Measurements from ENCODE around the gene TAF4.

TAF4 gene

DNA sequence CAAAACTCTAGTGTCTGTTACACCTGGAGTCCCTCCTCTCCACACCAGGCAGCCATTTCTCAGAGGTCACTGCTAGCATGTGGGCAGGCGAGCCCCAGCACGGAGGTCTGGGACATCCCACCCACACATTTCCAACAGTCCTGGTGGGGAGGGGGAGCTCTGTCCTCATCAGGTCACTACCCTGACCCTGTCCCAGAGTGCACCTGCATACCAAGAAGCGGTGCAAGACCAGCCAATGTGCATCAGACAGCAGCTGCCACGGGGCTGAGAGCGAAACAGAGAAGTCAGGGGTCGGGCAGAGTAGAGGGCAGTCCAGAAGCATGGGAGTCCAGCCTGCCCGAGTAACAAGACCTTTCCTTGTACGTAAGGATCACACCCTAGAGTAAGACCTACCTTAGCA, 71.1 kb downstream of the TAF4 start:
- H3K27ac ChIP-seq: no peak overlapping the region
- TF ChIP-seq, protein P1, sequence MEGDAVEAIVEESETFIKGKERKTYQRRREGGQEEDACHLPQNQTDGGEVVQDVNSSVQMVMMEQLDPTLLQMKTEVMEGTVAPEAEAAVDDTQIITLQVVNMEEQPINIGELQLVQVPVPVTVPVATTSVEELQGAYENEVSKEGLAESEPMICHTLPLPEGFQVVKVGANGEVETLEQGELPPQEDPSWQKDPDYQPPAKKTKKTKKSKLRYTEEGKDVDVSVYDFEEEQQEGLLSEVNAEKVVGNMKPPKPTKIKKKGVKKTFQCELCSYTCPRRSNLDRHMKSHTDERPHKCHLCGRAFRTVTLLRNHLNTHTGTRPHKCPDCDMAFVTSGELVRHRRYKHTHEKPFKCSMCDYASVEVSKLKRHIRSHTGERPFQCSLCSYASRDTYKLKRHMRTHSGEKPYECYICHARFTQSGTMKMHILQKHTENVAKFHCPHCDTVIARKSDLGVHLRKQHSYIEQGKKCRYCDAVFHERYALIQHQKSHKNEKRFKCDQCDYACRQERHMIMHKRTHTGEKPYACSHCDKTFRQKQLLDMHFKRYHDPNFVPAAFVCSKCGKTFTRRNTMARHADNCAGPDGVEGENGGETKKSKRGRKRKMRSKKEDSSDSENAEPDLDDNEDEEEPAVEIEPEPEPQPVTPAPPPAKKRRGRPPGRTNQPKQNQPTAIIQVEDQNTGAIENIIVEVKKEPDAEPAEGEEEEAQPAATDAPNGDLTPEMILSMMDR (IDR thresholded peaks at IDR 0.05): no peak
- no peak for TF ChIP-seq ZFX (IDR thresholded peaks at IDR 0.05; ENCODE audit: borderline replicate concordance)

GRCh38 chr20:61993058-61993457, 72.6 kb downstream of the TAF4 start:
- H3K27ac ChIP-seq: no peak overlapping the region
- TF ChIP-seq ZFX (IDR thresholded peaks at IDR 0.05; ENCODE audit: borderline replicate concordance): no peak
- TF ChIP-seq, protein P1 (IDR thresholded peaks at IDR 0.05): no peak

- no peak for TF ChIP-seq ZFX (IDR thresholded peaks at IDR 0.05; ENCODE audit: borderline replicate concordance)
- TF ChIP-seq, protein P1 (IDR thresholded peaks at IDR 0.05): no peak
- no peak overlapping the region for H3K27ac ChIP-seq
Measured at GRCh38 chr20:61991476-61991875, 74.2 kb downstream of the TAF4 start.

- no peak for TF ChIP-seq ZFX (IDR thresholded peaks at IDR 0.05; ENCODE audit: borderline replicate concordance)
- TF ChIP-seq, protein P1 (IDR thresholded peaks at IDR 0.05): no peak
- H3K27ac ChIP-seq: no peak overlapping the region
Measured at GRCh38 chr20:61990484-61990883, 75.2 kb downstream of the TAF4 start.

DNA sequence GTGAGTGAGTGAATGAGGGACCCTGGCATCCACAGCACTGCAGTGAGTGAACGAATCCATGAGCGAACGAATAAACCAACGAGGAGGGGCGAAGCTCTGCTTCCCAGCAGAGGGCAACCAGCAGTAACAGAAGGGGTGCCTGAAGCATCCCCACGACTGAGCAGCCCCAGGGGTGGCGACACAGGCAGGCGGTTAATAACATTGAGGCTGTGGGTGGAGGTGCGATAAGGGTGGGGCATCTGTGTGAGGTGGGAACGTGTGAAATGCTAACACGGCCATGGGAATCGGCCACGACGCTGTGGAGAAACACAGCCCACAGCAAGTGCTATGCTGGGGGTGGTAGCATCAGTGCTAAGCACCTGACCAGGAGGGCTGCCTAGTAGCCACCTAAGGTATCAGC, 75.9 kb downstream of the TAF4 start:
- H3K27ac ChIP-seq: no peak overlapping the region
- TF ChIP-seq ZFX (IDR thresholded peaks at IDR 0.05; ENCODE audit: borderline replicate concordance): no peak
- TF ChIP-seq, protein P1 (IDR thresholded peaks at IDR 0.05): no peak

GRCh38 chr20:61988665-61989064, 77.0 kb downstream of the TAF4 start:
- TF ChIP-seq, protein P1 (IDR thresholded peaks at IDR 0.05): no peak
- TF ChIP-seq ZFX (IDR thresholded peaks at IDR 0.05; ENCODE audit: borderline replicate concordance): no peak
- no peak overlapping the region for H3K27ac ChIP-seq

DNA sequence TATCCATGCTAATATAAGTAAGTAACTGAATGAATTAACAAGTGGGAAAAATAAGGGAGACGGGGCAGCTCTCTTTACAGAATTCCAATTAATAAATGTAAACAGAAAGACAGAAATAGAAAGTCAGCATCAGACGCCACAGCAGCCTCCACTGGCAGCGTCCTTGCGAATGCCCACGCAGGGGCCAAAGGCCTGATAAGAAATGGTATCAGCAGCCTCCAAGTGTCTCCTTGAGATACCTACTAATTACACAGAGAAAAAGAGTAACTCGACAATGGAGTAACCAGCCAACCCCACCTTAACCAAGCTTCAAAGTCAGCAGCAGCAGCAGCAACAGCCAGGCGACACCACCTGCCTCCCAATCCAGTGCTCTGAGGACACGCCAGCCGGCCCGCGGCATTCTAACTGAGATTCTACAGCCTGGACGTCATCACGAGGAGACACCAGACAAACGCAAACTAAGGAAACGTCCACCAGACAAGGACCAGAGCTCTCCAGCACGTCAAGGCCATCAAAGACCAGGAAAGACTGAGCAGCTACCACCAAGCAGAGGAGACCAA, 78.8 kb downstream of the TAF4 start:
- TF ChIP-seq, protein P1 (IDR thresholded peaks at IDR 0.05): no peak
- TF ChIP-seq ZFX (IDR thresholded peaks at IDR 0.05; ENCODE audit: borderline replicate concordance): no peak
- no peak overlapping the region for H3K27ac ChIP-seq

Data from 22Rv1 (cell line).